ENCODE results near the gene CYS1. TPM values are rescaled to one million over a fixed set of nuclear protein-coding genes. Genes with fewer than 3 reads are reported as not detected.

The CYS1 gene
- total RNA-seq, 1 experiment from 2014 or later = 1.2 TPM

DNA sequence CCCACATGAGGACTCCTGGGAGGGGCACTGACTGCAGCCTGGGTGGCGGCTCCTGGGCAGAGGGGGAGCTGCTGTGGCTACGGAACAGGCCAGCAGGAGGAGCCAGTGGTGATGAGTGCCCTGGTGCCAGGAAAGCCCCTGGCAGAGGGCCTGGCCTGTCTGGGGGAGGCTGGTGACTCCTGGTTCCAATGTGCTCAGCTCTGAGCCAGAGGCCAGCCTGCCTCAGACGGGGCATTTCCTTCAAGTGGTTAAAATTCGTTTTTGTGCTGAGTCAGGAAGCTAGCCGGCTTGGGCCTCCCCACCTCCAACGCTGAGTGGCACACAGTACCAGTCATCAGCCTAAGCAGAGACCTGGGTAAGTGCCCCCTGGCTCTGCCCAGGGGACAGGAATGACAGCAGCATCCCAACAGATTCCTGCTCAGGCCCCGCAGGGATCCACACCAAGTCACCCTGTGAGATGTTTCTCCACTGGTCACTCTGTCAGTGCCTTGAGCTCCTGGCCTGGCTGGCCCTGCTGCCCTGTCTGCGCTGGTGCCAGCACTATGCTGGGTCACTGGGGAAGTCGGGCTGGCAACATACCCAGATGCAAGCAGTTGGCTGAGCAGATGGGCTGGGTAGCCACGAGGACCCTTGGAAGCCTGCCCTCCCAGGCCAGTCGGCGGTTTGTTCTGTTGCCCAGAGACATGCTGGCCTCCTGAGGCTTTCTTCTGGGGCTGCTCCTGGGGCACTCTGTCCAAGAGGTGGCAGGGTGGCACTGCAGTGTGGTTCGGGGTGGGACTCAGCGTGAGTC lies 43.9 kb downstream of the CYS1 start:
- DNase-seq (ENCODE audit: low spot score) (no peak), ATAC-seq (peak; percentile 84)
- Mint-ChIP-seq H3K4me3 (no peak overlapping the region), H3K4me1 (no peaks in the 10 kb centered on the region), H3K9me3 (no peaks in the 10 kb centered on the region), H3K36me3 (no peaks in the 10 kb centered on the region; the same call in 1 of the 2 replicates), H3K27ac (no peak overlapping the region), H3K27me3 (ENCODE audit: low read depth) (peaks cover 10% of the 10 kb centered on the region)
- no peak for TF ChIP-seq ZNF671 (CRISPR knock-in tag; IDR thresholded peaks at IDR 0.05)
- TF ChIP-seq USF2 (CRISPR knock-in tag; IDR thresholded peaks at IDR 0.05) = no peak
- TF ChIP-seq RELA (CRISPR knock-in tag; IDR thresholded peaks at IDR 0.05; ENCODE audit: borderline replicate concordance) = no peak
- no peak for TF ChIP-seq GABPB1 (CRISPR knock-in tag; IDR thresholded peaks at IDR 0.05)
- TF ChIP-seq, protein P1, sequence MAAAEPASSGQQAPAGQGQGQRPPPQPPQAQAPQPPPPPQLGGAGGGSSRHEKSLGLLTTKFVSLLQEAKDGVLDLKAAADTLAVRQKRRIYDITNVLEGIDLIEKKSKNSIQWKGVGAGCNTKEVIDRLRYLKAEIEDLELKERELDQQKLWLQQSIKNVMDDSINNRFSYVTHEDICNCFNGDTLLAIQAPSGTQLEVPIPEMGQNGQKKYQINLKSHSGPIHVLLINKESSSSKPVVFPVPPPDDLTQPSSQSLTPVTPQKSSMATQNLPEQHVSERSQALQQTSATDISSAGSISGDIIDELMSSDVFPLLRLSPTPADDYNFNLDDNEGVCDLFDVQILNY (CRISPR knock-in tag; IDR thresholded peaks at IDR 0.05) = no peak
- no peak for TF ChIP-seq NR1H2 (CRISPR knock-in tag; IDR thresholded peaks at IDR 0.05)
- no peak for TF ChIP-seq OVOL2 (CRISPR knock-in tag; IDR thresholded peaks at IDR 0.05; ENCODE audit: borderline replicate concordance)
- ChIA-PET CTCF (interaction anchor here (0.6 to 3.9 kb wide), 9 partner anchors 12 to 165 kb away, joined by 3 to 23 read pairs (median 4); no protein-coding TSS in a partner anchor), POLR2A (interaction anchor here (0.6 kb wide), 1 partner anchor 194 kb away, joined by 3 read pairs; no protein-coding TSS in a partner anchor)

DNA sequence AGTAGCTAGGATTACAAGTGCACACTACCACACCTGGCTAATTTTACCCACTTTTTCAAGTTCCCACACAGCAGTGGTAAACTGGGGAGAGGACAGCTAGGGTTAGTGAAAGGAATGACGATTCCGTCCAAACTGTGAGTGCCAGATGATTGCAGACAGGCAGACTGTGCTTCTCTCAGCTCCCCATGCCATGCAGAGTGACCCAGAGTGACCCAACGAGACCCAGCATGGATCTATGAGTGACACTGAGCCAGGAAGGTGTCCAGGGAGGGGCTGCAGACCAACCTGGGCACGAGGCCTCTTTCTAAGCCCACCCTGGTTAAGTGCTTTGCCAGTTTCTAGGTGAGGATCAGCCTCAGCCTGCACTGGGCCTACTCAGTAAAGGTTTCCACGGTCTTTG lies 44.6 kb downstream of the CYS1 start:
- Mint-ChIP-seq H3K9me3 (no peaks in the 10 kb centered on the region), H3K27ac (no peak overlapping the region), H3K4me3 (no peak overlapping the region), H3K27me3 (ENCODE audit: low read depth) (peaks cover 4% of the 10 kb centered on the region; the same call in 1 of the 2 replicates), H3K4me1 (no peaks in the 10 kb centered on the region), H3K36me3 (no peaks in the 10 kb centered on the region)
- ChIA-PET CTCF (interaction anchor here (0.6 to 3.9 kb wide), 9 partner anchors 12 to 165 kb away, joined by 3 to 23 read pairs (median 4); no protein-coding TSS in a partner anchor), POLR2A (no interaction called here)
- no peak for ATAC-seq
- DNase-seq (ENCODE audit: low spot score) = no peak
- TF ChIP-seq, protein P2, sequence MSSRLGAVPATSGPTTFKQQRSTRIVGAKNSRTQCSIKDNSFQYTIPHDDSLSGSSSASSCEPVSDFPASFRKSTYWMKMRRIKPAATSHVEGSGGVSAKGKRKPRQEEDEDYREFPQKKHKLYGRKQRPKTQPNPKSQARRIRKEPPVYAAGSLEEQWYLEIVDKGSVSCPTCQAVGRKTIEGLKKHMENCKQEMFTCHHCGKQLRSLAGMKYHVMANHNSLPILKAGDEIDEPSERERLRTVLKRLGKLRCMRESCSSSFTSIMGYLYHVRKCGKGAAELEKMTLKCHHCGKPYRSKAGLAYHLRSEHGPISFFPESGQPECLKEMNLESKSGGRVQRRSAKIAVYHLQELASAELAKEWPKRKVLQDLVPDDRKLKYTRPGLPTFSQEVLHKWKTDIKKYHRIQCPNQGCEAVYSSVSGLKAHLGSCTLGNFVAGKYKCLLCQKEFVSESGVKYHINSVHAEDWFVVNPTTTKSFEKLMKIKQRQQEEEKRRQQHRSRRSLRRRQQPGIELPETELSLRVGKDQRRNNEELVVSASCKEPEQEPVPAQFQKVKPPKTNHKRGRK (CRISPR knock-in tag; IDR thresholded peaks at IDR 0.05; ENCODE audit: borderline replicate concordance) = no peak
- TF ChIP-seq ZSCAN18 (CRISPR knock-in tag; IDR thresholded peaks at IDR 0.05) = no peak
- TF ChIP-seq TEAD4 (CRISPR knock-in tag; IDR thresholded peaks at IDR 0.05) = no peak
- no peak for TF ChIP-seq ZNF671 (CRISPR knock-in tag; IDR thresholded peaks at IDR 0.05)
- TF ChIP-seq, protein P3, sequence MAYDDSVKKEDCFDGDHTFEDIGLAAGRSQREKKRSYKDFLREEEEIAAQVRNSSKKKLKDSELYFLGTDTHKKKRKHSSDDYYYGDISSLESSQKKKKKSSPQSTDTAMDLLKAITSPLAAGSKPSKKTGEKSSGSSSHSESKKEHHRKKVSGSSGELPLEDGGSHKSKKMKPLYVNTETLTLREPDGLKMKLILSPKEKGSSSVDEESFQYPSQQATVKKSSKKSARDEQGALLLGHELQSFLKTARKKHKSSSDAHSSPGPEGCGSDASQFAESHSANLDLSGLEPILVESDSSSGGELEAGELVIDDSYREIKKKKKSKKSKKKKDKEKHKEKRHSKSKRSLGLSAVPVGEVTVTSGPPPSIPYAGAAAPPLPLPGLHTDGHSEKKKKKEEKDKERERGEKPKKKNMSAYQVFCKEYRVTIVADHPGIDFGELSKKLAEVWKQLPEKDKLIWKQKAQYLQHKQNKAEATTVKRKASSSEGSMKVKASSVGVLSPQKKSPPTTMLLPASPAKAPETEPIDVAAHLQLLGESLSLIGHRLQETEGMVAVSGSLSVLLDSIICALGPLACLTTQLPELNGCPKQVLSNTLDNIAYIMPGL (CRISPR knock-in tag; IDR thresholded peaks at IDR 0.05) = no peak
- no peak for TF ChIP-seq TEAD1 (CRISPR knock-in tag; IDR thresholded peaks at IDR 0.05)
- TF ChIP-seq, protein P4, sequence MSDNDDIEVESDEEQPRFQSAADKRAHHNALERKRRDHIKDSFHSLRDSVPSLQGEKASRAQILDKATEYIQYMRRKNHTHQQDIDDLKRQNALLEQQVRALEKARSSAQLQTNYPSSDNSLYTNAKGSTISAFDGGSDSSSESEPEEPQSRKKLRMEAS (CRISPR knock-in tag; IDR thresholded peaks at IDR 0.05) = no peak
- no peak for TF ChIP-seq JAZF1 (CRISPR knock-in tag; IDR thresholded peaks at IDR 0.05)
- no peak for TF ChIP-seq ZNF232 (CRISPR knock-in tag; IDR thresholded peaks at IDR 0.05)
- TF ChIP-seq FOXK1 (CRISPR knock-in tag; IDR thresholded peaks at IDR 0.05) = no peak
- TF ChIP-seq KAT7 (CRISPR knock-in tag; IDR thresholded peaks at IDR 0.05; ENCODE audit: borderline replicate concordance) = no peak
- TF ChIP-seq, protein P5, sequence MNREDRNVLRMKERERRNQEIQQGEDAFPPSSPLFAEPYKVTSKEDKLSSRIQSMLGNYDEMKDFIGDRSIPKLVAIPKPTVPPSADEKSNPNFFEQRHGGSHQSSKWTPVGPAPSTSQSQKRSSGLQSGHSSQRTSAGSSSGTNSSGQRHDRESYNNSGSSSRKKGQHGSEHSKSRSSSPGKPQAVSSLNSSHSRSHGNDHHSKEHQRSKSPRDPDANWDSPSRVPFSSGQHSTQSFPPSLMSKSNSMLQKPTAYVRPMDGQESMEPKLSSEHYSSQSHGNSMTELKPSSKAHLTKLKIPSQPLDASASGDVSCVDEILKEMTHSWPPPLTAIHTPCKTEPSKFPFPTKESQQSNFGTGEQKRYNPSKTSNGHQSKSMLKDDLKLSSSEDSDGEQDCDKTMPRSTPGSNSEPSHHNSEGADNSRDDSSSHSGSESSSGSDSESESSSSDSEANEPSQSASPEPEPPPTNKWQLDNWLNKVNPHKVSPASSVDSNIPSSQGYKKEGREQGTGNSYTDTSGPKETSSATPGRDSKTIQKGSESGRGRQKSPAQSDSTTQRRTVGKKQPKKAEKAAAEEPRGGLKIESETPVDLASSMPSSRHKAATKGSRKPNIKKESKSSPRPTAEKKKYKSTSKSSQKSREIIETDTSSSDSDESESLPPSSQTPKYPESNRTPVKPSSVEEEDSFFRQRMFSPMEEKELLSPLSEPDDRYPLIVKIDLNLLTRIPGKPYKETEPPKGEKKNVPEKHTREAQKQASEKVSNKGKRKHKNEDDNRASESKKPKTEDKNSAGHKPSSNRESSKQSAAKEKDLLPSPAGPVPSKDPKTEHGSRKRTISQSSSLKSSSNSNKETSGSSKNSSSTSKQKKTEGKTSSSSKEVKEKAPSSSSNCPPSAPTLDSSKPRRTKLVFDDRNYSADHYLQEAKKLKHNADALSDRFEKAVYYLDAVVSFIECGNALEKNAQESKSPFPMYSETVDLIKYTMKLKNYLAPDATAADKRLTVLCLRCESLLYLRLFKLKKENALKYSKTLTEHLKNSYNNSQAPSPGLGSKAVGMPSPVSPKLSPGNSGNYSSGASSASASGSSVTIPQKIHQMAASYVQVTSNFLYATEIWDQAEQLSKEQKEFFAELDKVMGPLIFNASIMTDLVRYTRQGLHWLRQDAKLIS (CRISPR knock-in tag; IDR thresholded peaks at IDR 0.05; ENCODE audit: borderline replicate concordance) = no peak
